ENCODE results near the gene CDKL2. TPM values are rescaled to one million over a fixed set of nuclear protein-coding genes. Genes with fewer than 3 reads are reported as not detected.

Gene CDKL2
- total RNA-seq, 6 experiments from 2014 or later = 0.05 TPM; not detected in 5

GRCh38 chr4:75630937-75631329, 605 bp upstream of the CDKL2 start:
- no peak overlapping the region for H3K27ac ChIP-seq
- peaks cover 0 to 5% (median 0%) of the 10 kb centered on the region in 4 donors for H3K4me1 ChIP-seq
- DNase-seq = no peak
- peak overlapping the region; percentile 45 to 61 (median 48) for H3K4me3 ChIP-seq
- TF ChIP-seq POLR2A (IDR thresholded peaks at IDR 0.05) (no peak), CTCF (IDR thresholded peaks at IDR 0.05) (no peak)
- intact Hi-C loops (cut with DNase I) = no loop called here
- H3K27me3 ChIP-seq = no peaks in the 10 kb centered on the region
- no peaks in the 10 kb centered on the region for H3K9me3 ChIP-seq
- WGBS (ENCODE audit: insufficient coverage, low coverage, low lambda C conversion rate, missing lambda C conversion rate) = 59% methylated on average over 5 of the region's 9 CpGs
- no peak for ATAC-seq
- H3K36me3 ChIP-seq = no peaks in the 10 kb centered on the region

GRCh38 chr4:75629239-75629638, 1.1 kb downstream of the CDKL2 start:
- WGBS (ENCODE audit: insufficient coverage, low coverage, low lambda C conversion rate, missing lambda C conversion rate) = 57% methylated on average over 2 of the region's 2 CpGs
- H3K36me3 ChIP-seq = no peaks in the 10 kb centered on the region

DNA sequence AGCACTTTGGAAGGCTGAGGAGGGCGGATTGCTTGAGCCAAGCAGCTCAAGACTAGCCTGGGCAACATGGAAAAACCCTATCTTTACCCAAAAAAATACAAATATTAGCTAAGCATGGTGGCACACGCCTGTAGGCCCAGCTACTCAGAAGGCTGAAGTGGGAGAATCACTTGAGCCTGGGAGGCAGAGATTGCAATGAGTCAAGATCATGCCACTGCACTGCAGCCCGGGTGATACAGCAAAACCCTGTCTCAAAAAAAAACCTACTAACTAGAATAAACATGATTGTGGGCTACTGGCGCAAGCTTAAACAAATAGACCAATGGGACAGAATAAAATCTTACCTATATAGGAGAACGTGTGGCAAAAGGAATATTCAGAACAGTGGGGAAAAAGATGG, 7.3 kb downstream of the CDKL2 start:
- Histone ChIP-seq H3K27ac (no peak overlapping the region), H3K9me3 (no peaks in the 10 kb centered on the region), H3K27me3 (no peaks in the 10 kb centered on the region), H3K4me3 (no peak overlapping the region), H3K36me3 (no peaks in the 10 kb centered on the region), H3K4me1 (no peaks in the 10 kb centered on the region)
- no peak for DNase-seq
- no peak for ATAC-seq
- TF ChIP-seq CTCF (IDR thresholded peaks at IDR 0.05) = no peak
- no peak for TF ChIP-seq POLR2A (IDR thresholded peaks at IDR 0.05)
- 82% methylated on average over 5 of the region's 5 CpGs for WGBS (ENCODE audit: insufficient coverage, low coverage, low lambda C conversion rate, missing lambda C conversion rate)
- intact Hi-C loops (cut with DNase I) = no loop called here

More at GRCh38 chr4:75629239-75629638, 1.1 kb downstream of the CDKL2 start:
- no peak for ATAC-seq
- H3K4me3 ChIP-seq = no peak overlapping the region
- intact Hi-C loops (cut with DNase I) = no loop called here
- H3K9me3 ChIP-seq = no peaks in the 10 kb centered on the region
- peaks cover 0 to 5% (median 0%) of the 10 kb centered on the region in 4 donors for H3K4me1 ChIP-seq
- TF ChIP-seq POLR2A (IDR thresholded peaks at IDR 0.05) (no peak), CTCF (IDR thresholded peaks at IDR 0.05) (no peak)
- H3K27me3 ChIP-seq = no peaks in the 10 kb centered on the region
- H3K27ac ChIP-seq = no peak overlapping the region
- DNase-seq = no peak

- H3K9me3 ChIP-seq = no peaks in the 10 kb centered on the region
- TF ChIP-seq POLR2A (IDR thresholded peaks at IDR 0.05) = no peak
- TF ChIP-seq CTCF (IDR thresholded peaks at IDR 0.05) = no peak
Observed at GRCh38 chr4:75621715-75622114, 8.6 kb downstream of the CDKL2 start.

GRCh38 chr4:75612306-75612705, 18.0 kb downstream of the CDKL2 start:
- TF ChIP-seq CTCF (IDR thresholded peaks at IDR 0.05) = no peak
- no peak for TF ChIP-seq POLR2A (IDR thresholded peaks at IDR 0.05)
- intact Hi-C loops (cut with DNase I) = no loop called here
- ATAC-seq (no peak), DNase-seq (no peak)
- Histone ChIP-seq H3K4me3 (no peak overlapping the region), H3K36me3 (no peaks in the 10 kb centered on the region), H3K27me3 (no peaks in the 10 kb centered on the region), H3K9me3 (no peaks in the 10 kb centered on the region), H3K4me1 (no peaks in the 10 kb centered on the region), H3K27ac (no peak overlapping the region)
- 86% methylated on average over 1 of the region's 1 CpG for WGBS (ENCODE audit: insufficient coverage, low coverage, low lambda C conversion rate, missing lambda C conversion rate)

More at GRCh38 chr4:75621715-75622114, 8.6 kb downstream of the CDKL2 start:
- Histone ChIP-seq H3K4me3 (no peak overlapping the region), H3K27me3 (no peaks in the 10 kb centered on the region), H3K27ac (no peak overlapping the region), H3K36me3 (no peaks in the 10 kb centered on the region), H3K4me1 (no peaks in the 10 kb centered on the region)
- ATAC-seq (no peak), DNase-seq (no peak)
- intact Hi-C loops (cut with DNase I) = no loop called here

Data from right lobe of liver (tissue), 6 donors.